Upper lobe of right lung (tissue), 1 donor: ENCODE data around the gene CHMP4B. TPM values are rescaled to one million over a fixed set of nuclear protein-coding genes. Genes with fewer than 3 reads are reported as not detected.

ENCODE experiments used
- ATAC-seq: fragments of 200-7000 bp; cut with Tn5 transposase; one replicate; pipeline ENCODE4 v1.9.1; 2020; ENCODE audit warnings: mild to moderate bottlenecking, moderate library complexity
- DNase-seq: peaks from one replicate; pipeline ENCODE4 v3.0.0-alpha.2; 2020
- H3K27ac ChIP-seq: fragments of 200-600 bp; one replicate; pipeline ENCODE4 v1.8.0; 2022
- H3K27me3 ChIP-seq: fragments of 200-600 bp; one replicate; pipeline ENCODE4 v1.8.0; 2022; ENCODE audit warnings: mild to moderate bottlenecking
- H3K36me3 ChIP-seq: fragments of 200-600 bp; one replicate; pipeline ENCODE4 v1.8.0; 2022
- H3K4me1 ChIP-seq: fragments of 200-600 bp; one replicate; pipeline ENCODE4 v1.8.0; 2022
- H3K4me3 ChIP-seq: fragments of 200-600 bp; one replicate; pipeline ENCODE4 v1.8.0; 2022; ENCODE audit warnings: mild to moderate bottlenecking
- H3K9me3 ChIP-seq: fragments of 200-600 bp; one replicate; pipeline ENCODE4 v1.8.0; 2022
- CTCF ChIP-seq: fragments of 200-600 bp; IDR thresholded peaks from one replicate; pipeline ENCODE4 v1.8.0; 2022; ENCODE audit warnings: antibody characterized with exemption
- intact Hi-C: fragments of 100-400 bp; cut with DNase I; formaldehyde crosslinking; loops from one replicate; pipeline ENCODE4 v1.11.0; 2022
- total RNA-seq: library from RNA; stranded (reverse); fragmentation: NEBNext Ultra II Directional; extraction: Animal tissue kit (Norgen Biotek cat#: 25700); gene quantifications from one replicate; pipeline ENCODE4 v1.2.1, GENCODE V29; 2021
- donor health status: DM: no; HTN: yes; CAD: no; lungs with severe emphysema.

The CHMP4B gene
- total RNA-seq, 1 donor from 2014 or later: 86.6 TPM

GRCh38 chr20:33822423-33822822, 11.3 kb downstream of the CHMP4B start:
- intact Hi-C loops: no loop called here
- TF ChIP-seq CTCF: no peak
- Histone ChIP-seq H3K4me1 (peaks cover 52% of the 10 kb centered on the region), H3K9me3 (no peaks in the 10 kb centered on the region), H3K36me3 (no peaks in the 10 kb centered on the region), H3K27ac (no peak overlapping the region), H3K4me3 (no peak overlapping the region), H3K27me3 (no peaks in the 10 kb centered on the region)
- no peak for ATAC-seq
- DNase-seq: no peak

- Histone ChIP-seq H3K27ac (no peak overlapping the region), H3K9me3 (no peaks in the 10 kb centered on the region), H3K4me3 (no peak overlapping the region), H3K36me3 (no peaks in the 10 kb centered on the region), H3K27me3 (no peaks in the 10 kb centered on the region), H3K4me1 (peaks cover 55% of the 10 kb centered on the region)
- no peak for ATAC-seq
- no peak for TF ChIP-seq CTCF
- intact Hi-C loops: no loop called here
- DNase-seq: no peak
Observed at GRCh38 chr20:33822991-33823390, 11.8 kb downstream of the CHMP4B start.

GRCh38 chr20:33824852-33825251, 13.7 kb downstream of the CHMP4B start:
- no peaks in the 10 kb centered on the region for H3K9me3 ChIP-seq
- DNase-seq (no peak), ATAC-seq (no peak)
- intact Hi-C loops: no loop called here
- no peaks in the 10 kb centered on the region for H3K27me3 ChIP-seq
- no peak overlapping the region for H3K4me3 ChIP-seq
- H3K27ac ChIP-seq: no peak overlapping the region
- H3K36me3 ChIP-seq: no peaks in the 10 kb centered on the region
- no peak for TF ChIP-seq CTCF
- peaks cover 58% of the 10 kb centered on the region for H3K4me1 ChIP-seq

- intact Hi-C loops: no loop called here
- ATAC-seq (no peak), DNase-seq (no peak)
- TF ChIP-seq CTCF: no peak
- Histone ChIP-seq H3K36me3 (no peaks in the 10 kb centered on the region), H3K9me3 (no peaks in the 10 kb centered on the region), H3K4me1 (peaks cover 58% of the 10 kb centered on the region), H3K27ac (no peak overlapping the region), H3K27me3 (no peaks in the 10 kb centered on the region), H3K4me3 (no peak overlapping the region)
Observed at GRCh38 chr20:33825340-33826269, 14.5 kb downstream of the CHMP4B start.

GRCh38 chr20:33826270-33826897, 15.2 kb downstream of the CHMP4B start:
- DNase-seq (no peak), ATAC-seq (peak; percentile 65)
- TF ChIP-seq CTCF: no peak
- no peak overlapping the region for H3K27ac ChIP-seq
- H3K27me3 ChIP-seq: no peaks in the 10 kb centered on the region
- peaks cover 65% of the 10 kb centered on the region for H3K4me1 ChIP-seq
- H3K36me3 ChIP-seq: no peaks in the 10 kb centered on the region
- no peaks in the 10 kb centered on the region for H3K9me3 ChIP-seq
- no peak overlapping the region for H3K4me3 ChIP-seq
- intact Hi-C loops: no loop called here
